DMS53 treated with DMSO at 0.1 percent for 48 hours (cell line): ENCODE measurements around the gene ARMC8.

ENCODE experiments used
- DNase-seq: peaks from one replicate; lab custom pipeline; 2025; ENCODE audit not compliant: unreplicated experiment; lab: John Stamatoyannopoulos, UW

ARMC8 gene

DNA sequence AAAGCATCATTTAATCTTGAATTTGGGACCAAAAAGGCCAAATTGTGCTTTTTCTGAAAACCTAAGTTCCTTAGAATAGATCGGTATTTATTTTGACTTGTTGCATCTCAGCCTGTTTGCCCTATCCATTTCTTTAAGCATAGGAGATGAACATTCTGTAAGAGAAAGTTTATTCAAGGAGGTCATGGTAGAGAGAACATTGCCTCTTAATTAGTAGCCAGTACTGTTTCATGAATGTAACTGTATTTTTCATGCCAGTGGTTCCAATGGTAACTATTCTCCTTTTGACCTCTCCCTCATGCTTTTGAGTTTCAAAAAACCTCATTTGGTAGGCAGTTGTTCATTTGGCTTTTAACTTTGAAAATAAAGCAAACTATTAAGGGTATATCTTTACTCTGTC, 55.4 kb downstream of the ARMC8 start:
- DNase-seq = no peak

DNA sequence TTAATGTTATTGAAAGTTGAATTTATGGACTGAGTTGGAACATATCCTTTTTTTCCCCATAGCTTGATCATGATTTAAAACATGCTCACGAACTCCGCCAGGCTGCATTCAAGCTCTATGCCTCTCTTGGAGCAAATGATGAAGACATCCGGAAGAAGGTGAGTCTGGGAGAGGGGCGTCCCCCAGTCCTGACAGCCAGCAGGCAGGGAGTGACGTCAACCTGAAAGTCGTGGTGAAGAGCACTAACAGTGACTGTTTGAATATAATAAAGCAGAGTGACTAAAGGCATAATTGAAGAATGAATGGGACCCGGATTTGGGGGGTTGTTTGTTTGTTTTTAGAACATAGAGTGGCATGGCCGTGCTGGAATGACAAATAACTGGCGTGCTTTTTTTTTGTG, 57.9 kb downstream of the ARMC8 start:
- DNase-seq = no peak

DNA sequence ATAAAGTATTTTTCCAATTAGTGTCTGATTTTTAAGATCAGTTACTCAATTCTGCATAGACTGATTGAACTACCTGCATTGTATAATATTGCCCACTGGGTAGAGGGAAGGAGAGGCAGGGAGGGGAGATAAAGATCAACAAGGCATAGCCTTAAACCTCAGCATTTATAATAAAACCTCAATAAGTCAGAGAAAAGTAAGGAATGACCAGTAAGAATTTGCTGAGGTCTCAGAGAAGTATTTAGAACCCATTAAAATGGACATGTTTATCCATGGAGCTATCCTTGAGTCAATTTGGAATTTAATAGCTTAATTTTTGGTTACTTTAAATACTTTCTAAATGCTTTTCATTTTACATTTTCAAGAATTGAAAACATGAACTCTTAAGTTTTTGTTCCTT, 62.5 kb downstream of the ARMC8 start:
- DNase-seq = no peak

- no peak for DNase-seq
Observed at GRCh38 chr3:138253609-138254008, 66.5 kb downstream of the ARMC8 start.

DNA sequence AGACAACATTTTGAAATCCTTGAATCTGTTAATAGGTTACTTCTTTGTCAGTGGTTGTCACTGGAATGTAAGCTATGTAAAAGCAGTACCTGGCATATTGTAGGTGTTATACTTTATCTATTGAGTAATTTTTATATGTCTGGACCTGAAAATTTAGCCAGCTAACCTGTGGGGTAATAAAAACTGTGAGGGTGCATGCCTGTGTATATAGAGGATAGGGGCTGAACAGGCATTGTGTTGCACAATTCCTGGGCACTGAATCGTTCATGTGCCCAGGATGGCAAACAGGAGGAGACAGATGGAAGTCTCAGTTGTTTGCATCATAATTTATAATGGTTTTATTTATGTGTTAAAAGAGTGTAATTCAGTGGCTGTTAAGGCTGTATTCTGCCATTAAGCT, 67.1 kb downstream of the ARMC8 start:
- no peak for DNase-seq

DNA sequence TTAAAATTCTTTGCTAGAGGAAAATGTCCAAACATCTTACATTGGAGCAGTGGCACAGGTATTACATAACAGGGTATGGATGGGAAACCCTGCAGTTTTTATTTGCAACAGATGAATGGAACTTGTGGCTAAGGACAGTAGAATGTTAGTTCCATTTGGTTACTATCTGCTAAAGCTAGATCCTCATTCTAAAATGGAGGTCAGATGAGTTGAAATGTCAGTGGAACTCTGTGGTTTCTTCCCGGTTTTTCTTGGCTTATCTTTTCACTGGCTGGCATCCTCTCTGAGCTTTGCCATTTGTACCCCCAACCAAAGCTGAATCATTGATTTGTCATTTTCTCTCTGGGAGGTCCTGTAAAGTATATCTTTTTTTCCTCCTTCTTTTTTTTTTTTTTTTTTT, 68.9 kb downstream of the ARMC8 start:
- DNase-seq = no peak

DNA sequence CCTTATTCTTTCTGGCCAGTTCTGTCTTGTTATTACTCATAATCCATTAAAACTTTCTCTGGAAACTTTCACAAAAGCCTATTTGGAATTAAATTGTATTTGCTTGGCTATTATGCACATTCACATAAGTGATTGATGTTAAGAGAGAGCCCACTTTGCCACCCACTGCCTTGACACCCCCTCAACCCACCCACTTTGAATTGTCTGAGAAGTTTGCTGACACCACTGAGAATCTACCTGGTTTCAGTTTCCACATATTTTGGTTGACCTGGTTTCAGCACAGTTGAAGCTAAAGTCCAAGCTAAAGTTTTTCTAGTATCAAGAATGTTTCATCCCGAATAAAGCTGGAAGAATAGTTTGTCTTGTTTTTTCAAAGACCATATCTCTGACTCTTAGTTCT, 70.9 kb downstream of the ARMC8 start:
- DNase-seq = no peak

- DNase-seq = no peak
Observed at GRCh38 chr3:138259126-138259525, 72.0 kb downstream of the ARMC8 start.

- DNase-seq = no peak
Observed at GRCh38 chr3:138260611-138261010, 73.5 kb downstream of the ARMC8 start.

DNA sequence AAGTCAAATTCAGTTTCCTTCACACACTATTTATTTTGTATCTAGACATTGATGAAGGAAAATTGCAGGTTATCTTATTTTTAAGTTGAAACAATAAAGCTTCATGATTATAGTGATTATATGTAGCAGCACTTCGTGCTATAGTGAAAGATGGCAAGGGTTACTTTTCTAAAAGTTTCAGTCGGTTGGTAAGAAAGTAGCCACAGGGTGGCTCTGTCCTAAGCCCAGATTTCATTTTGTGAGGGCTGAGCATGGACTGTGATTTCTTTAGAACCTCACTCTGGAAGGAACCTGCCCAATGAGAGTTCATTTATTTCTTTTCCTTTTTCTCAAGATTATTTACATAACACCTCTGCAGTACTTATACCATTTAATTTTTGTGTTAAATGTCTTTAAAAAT, 76.0 kb downstream of the ARMC8 start:
- DNase-seq = no peak

GRCh38 chr3:138265745-138266144, 78.6 kb downstream of the ARMC8 start:
- DNase-seq = no peak

GRCh38 chr3:138267083-138267482, 80.0 kb downstream of the ARMC8 start:
- no peak for DNase-seq

- DNase-seq = no peak
Observed at GRCh38 chr3:138270245-138270644, 83.1 kb downstream of the ARMC8 start.

DNA sequence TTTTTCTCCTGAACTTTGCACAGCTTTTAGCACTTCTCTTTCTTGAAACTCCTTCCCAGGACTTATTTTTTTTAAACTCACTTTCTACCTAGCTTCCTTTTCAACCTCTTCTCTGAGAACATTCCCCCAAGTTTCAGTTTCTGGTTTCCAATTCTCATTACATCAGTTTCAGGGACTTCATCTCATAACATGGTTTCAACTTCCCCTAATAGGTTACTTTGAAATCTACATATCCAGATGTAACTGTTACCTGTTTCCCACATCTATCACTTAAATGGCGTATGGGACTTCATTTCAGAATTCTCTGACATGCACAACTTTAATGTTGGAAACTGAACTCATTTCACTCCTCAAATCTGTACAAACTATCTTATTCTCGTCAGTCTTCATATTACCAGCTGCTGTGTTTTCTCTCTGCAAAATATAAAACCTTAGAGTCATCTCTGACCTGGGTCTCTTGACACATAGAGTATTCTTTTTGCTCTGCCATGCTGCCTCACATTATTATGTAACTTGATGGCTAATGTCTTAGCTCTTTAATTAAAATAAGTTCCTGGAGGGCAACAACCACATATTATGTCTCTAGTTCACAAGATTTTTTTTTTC, 84.2 kb downstream of the ARMC8 start:
- DNase-seq = no peak

GRCh38 chr3:138281561-138281960, 94.5 kb downstream of the ARMC8 start:
- DNase-seq = no peak

DNA sequence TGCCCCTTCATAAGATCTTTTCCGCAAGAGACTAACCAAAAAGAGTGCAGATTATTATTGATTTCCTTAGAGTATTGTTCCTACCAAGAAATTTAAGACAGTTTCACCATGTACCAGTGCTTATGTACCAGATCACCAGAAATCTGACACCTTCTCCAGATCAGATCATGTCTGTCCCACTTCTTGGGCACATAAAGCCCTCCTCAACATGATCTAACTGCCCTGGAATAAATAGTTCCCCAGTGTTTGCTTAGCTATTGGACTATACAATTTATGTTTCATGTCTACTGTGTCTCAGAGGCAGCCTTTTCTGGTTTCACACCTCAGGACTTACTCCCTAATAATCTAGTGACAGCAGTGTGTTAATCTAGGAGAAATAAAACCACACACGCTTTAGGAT, 95.7 kb downstream of the ARMC8 start:
- DNase-seq = no peak

- no peak for DNase-seq
Observed at GRCh38 chr3:138284079-138284478, 97.0 kb downstream of the ARMC8 start.

DNA sequence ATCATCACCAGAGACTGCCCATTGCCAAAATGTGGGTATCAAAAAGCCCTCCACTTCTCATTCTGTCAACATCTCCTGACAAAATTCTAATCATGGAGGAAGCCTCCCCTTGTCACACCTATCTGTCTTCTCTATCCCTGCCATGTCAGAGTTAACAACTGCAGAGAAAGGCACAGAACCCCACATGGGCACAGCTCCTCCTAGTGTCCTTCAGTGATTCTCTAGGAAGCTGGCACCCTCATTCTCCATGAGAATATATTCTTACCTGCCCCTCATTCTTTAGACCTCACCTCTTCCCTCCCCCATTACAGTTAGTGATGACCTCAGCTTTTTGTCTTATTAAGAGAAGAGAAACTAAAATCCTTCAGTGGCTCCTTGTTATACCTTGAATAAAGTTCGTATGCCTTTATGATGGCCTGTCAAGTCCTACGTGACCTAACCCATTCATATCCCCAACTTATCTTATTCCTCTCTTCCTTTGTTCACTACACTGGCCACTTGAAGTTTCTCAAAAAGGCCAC, 97.9 kb downstream of the ARMC8 start:
- no peak for DNase-seq

DNA sequence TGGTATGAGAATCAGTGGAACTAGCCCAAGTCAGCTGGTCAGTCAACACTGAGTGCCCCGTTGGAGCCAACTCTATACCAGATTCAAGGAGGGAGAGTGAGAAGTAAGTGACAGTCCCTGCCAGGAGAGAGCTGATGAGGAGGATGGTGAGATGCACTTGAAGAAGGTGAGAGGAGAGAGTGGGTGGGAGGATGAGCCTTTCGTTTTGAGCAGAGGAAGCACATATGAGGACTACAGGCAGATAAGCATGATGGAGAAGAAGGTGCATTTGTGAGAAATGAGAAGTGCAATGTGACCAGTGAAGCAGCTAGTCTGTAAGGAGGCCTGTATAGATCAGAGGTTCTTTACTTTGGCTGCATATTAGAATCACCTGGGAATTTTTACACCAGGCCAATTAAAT, 102.2 kb downstream of the ARMC8 start:
- no peak for DNase-seq

GRCh38 chr3:138289701-138290100, 102.6 kb downstream of the ARMC8 start:
- DNase-seq = no peak

DNA sequence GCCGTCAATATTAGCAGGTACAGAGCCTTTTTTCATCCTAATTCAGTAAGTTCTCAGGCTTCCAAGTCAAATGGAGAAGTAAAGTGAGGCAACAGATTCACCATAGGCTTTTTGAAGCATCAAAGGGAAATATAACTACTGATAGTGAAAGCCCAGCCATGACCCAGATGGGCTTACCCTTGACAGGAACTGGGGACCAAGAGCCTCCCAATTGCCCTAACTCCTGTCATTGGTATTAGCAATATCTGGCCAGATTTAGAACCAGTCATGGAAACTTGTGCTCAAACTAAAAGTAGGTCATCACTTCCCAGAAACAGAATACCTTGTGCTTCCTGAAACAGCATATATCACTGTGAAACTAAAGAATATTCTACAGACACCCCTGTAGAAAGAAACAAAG, 109.5 kb downstream of the ARMC8 start:
- no peak for DNase-seq

- DNase-seq = no peak
Observed at GRCh38 chr3:138297059-138297607, 110.0 kb downstream of the ARMC8 start.

GRCh38 chr3:138297876-138298275, 110.8 kb downstream of the ARMC8 start:
- DNase-seq = no peak
